OCI-LY1 (cell line): Measurements from ENCODE around the gene SPINK6.

ENCODE experiments used
- H2AFZ ChIP-seq: fragments of 200-600 bp; sonication (generic), shearing (Covaris generic); 2 replicates; pipeline ENCODE4 v1.6.0; 2014; ENCODE audit warnings: antibody characterized with exemption, mild to moderate bottlenecking, low read length
- H3F3A ChIP-seq: fragments of 200-600 bp; sonication (generic), shearing (Covaris generic); 2 replicates; pipeline ENCODE4 v1.6.0; 2014; ENCODE audit warnings: mild to moderate bottlenecking, antibody characterized with exemption, low read length, moderate library complexity; ENCODE audit not compliant: insufficient read depth
- H3K27ac ChIP-seq: fragments of 200-600 bp; sonication (generic); 2 replicates; pipeline ENCODE4 v1.5.1; 2014; ENCODE audit warnings: low read length, mixed run types, mild to moderate bottlenecking, low read depth; ENCODE audit not compliant: poor library complexity, severe bottlenecking
- H3K27me3 ChIP-seq: fragments of 200-600 bp; sonication (generic); 2 replicates; pipeline ENCODE4 v1.6.0; 2014; ENCODE audit warnings: antibody characterized with exemption, mild to moderate bottlenecking, low read length, moderate library complexity; ENCODE audit not compliant: insufficient read depth
- H3K36me3 ChIP-seq: fragments of 200-600 bp; sonication (generic); 2 replicates; pipeline ENCODE4 v1.6.1; 2014; ENCODE audit warnings: mild to moderate bottlenecking, antibody characterized with exemption, low read length, moderate library complexity, mixed read lengths; ENCODE audit not compliant: insufficient read depth
- H3K4me1 ChIP-seq: fragments of 200-600 bp; sonication (generic); 2 replicates; pipeline ENCODE4 v1.5.1; 2014; ENCODE audit warnings: mild to moderate bottlenecking, low read length, moderate library complexity; ENCODE audit not compliant: insufficient read depth, severe bottlenecking
- H3K4me2 ChIP-seq: fragments of 200-600 bp; sonication (generic), shearing (Covaris generic); 2 replicates; pipeline ENCODE4 v1.6.1; 2014; ENCODE audit warnings: low read length
- H3K4me3 ChIP-seq: fragments of 200-600 bp; sonication (generic); 2 replicates; pipeline ENCODE4 v1.5.1; 2014; ENCODE audit warnings: low read length, low read depth, mild to moderate bottlenecking, mixed read lengths; ENCODE audit not compliant: poor library complexity, severe bottlenecking
- H3K79me2 ChIP-seq: fragments of 200-600 bp; shearing (Covaris generic); 2 replicates; pipeline ENCODE4 v1.6.1; 2016; ENCODE audit warnings: mixed run types, low read length, mixed read lengths; ENCODE audit not compliant: insufficient read depth
- H3K9ac ChIP-seq: fragments of 200-600 bp; sonication (generic), shearing (Covaris generic); 2 replicates; pipeline ENCODE4 v1.6.1; 2014; ENCODE audit warnings: mild to moderate bottlenecking, low read length, mixed read lengths
- H3K9me2 ChIP-seq: fragments of 200-600 bp; sonication (generic), shearing (Covaris generic); 2 replicates; pipeline ENCODE4 v1.6.1; 2014; ENCODE audit warnings: low read depth, mild to moderate bottlenecking, low read length, mixed read lengths
- H3K9me3 ChIP-seq: fragments of 200-600 bp; shearing (Covaris generic); 2 replicates; pipeline ENCODE4 v1.6.1; 2014; ENCODE audit warnings: low read length, mixed read lengths
- H4K20me1 ChIP-seq: fragments of 200-600 bp; sonication (generic), shearing (Covaris generic); 2 replicates; pipeline ENCODE4 v1.6.0; 2016; ENCODE audit warnings: mild to moderate bottlenecking, low read length; ENCODE audit not compliant: insufficient read depth
- CTCF ChIP-seq: fragments of 200-600 bp; sonication (generic), shearing (Covaris generic); IDR thresholded peaks from 2 replicates; pipeline ENCODE4 v1.5.1; 2017; ENCODE audit warnings: mild to moderate bottlenecking, antibody characterized with exemption, low read length, moderate library complexity, mixed read lengths
- EZH2 ChIP-seq: fragments of 200-600 bp; sonication (generic), shearing (Covaris generic); IDR thresholded peaks from 2 replicates; pipeline ENCODE4 v1.8.0; 2017; ENCODE audit warnings: borderline replicate concordance, mixed run types, mild to moderate bottlenecking, antibody characterized with exemption, low read length, moderate library complexity, mixed read lengths

SPINK6 gene

GRCh38 chr5:148214665-148215185, 11.9 kb downstream of the SPINK6 start:
- TF ChIP-seq EZH2 (no peak), CTCF (no peak)
- Histone ChIP-seq H3K27ac (no peak overlapping the region), H3K4me2 (no peak overlapping the region), H3K9me2 (no peaks in the 10 kb centered on the region), H3K27me3 (no peaks in the 10 kb centered on the region), H3K9ac (no peak overlapping the region), H3F3A (no peaks in the 10 kb centered on the region), H3K4me1 (no peaks in the 10 kb centered on the region), H3K36me3 (no peaks in the 10 kb centered on the region), H4K20me1 (no peaks in the 10 kb centered on the region), H2AFZ (no peak overlapping the region), H3K4me3 (no peak overlapping the region), H3K9me3 (no peaks in the 10 kb centered on the region), H3K79me2 (no peaks in the 10 kb centered on the region)

GRCh38 chr5:148221508-148221907, 18.7 kb downstream of the SPINK6 start:
- Histone ChIP-seq H4K20me1 (no peaks in the 10 kb centered on the region), H3K4me3 (no peak overlapping the region), H3F3A (no peaks in the 10 kb centered on the region), H3K79me2 (no peaks in the 10 kb centered on the region), H3K4me2 (no peak overlapping the region), H3K9ac (no peak overlapping the region), H2AFZ (no peak overlapping the region), H3K9me3 (no peaks in the 10 kb centered on the region), H3K9me2 (no peaks in the 10 kb centered on the region), H3K27me3 (no peaks in the 10 kb centered on the region), H3K36me3 (no peaks in the 10 kb centered on the region), H3K27ac (no peak overlapping the region), H3K4me1 (no peaks in the 10 kb centered on the region)
- no peak for TF ChIP-seq EZH2
- no peak for TF ChIP-seq CTCF

- no peaks in the 10 kb centered on the region for H3K9me3 ChIP-seq
- no peaks in the 10 kb centered on the region for H3K36me3 ChIP-seq
- H3F3A ChIP-seq = no peaks in the 10 kb centered on the region
- H3K4me1 ChIP-seq = no peaks in the 10 kb centered on the region
- H3K27me3 ChIP-seq = no peaks in the 10 kb centered on the region
- no peak overlapping the region for H3K4me2 ChIP-seq
- no peak overlapping the region for H3K27ac ChIP-seq
- no peaks in the 10 kb centered on the region for H3K9me2 ChIP-seq
- H4K20me1 ChIP-seq = no peaks in the 10 kb centered on the region
- H3K9ac ChIP-seq = no peak overlapping the region
- no peak overlapping the region for H3K4me3 ChIP-seq
- no peak for TF ChIP-seq EZH2
- TF ChIP-seq CTCF = no peak
- no peaks in the 10 kb centered on the region for H3K79me2 ChIP-seq
- H2AFZ ChIP-seq = no peak overlapping the region
These were observed 21.4 kb downstream of the SPINK6 start for GRCh38 chr5:148224117-148224742.
